ENCODE data around the gene ZKSCAN3.

DNA sequence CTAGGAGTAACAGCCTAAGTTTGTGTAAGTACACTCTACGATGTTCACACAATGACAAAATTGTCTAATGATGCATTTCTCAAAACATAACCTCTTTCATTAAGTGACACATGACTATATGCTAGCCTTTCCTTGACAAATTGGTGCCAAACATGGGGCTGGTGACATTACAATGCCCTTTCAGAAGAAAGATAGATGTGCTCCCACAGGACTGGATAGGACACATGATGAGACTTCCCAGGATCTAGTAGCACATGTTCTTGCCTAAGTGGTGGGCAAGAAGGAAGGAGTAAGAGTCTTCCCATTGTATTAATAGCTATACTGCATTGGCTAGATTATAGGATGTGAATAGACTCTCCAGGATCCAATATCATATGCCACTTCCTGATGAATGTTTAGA, 21.5 kb downstream of the ZKSCAN3 start:
- TF ChIP-seq ZFX (IDR thresholded peaks at IDR 0.05; ENCODE audit: borderline replicate concordance): no peak
- TF ChIP-seq, protein P1, sequence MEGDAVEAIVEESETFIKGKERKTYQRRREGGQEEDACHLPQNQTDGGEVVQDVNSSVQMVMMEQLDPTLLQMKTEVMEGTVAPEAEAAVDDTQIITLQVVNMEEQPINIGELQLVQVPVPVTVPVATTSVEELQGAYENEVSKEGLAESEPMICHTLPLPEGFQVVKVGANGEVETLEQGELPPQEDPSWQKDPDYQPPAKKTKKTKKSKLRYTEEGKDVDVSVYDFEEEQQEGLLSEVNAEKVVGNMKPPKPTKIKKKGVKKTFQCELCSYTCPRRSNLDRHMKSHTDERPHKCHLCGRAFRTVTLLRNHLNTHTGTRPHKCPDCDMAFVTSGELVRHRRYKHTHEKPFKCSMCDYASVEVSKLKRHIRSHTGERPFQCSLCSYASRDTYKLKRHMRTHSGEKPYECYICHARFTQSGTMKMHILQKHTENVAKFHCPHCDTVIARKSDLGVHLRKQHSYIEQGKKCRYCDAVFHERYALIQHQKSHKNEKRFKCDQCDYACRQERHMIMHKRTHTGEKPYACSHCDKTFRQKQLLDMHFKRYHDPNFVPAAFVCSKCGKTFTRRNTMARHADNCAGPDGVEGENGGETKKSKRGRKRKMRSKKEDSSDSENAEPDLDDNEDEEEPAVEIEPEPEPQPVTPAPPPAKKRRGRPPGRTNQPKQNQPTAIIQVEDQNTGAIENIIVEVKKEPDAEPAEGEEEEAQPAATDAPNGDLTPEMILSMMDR (IDR thresholded peaks at IDR 0.05): no peak

Data from 22Rv1 (cell line).